Activated T-cell treated with anti-CD3 and anti-CD28 coated beads, Interleukin-2, amount 50 U/mL, for 72 hours (primary cell): Measurements from ENCODE around the gene MICAL3. TPM values are rescaled to one million over a fixed set of nuclear protein-coding genes. Genes with fewer than 3 reads are reported as not detected.
"Not testable (repeated sequence)": the region's sequence is repeated elsewhere in the genome, so short reads cannot be mapped to it uniquely, and the experiment has no call there.

Experiments used
- ATAC-seq, 2 donors: fragments of 150-1000 bp; cut with Tn5 transposase; replicated peaks in 1 of 2; 2 replicates each; pipeline ENCODE4 v1.10.0; 2021; ENCODE audit warnings: moderate library complexity in 2 of 2, mild to moderate bottlenecking in 1 of 2
- DNase-seq, 2 donors: peaks; one replicate each; pipeline ENCODE4 v3.0.0; 2021 to 2022; ENCODE audit warnings: mixed read lengths in 1 of 2
- H3K27ac Mint-ChIP-seq: one replicate; pipeline ENCODE4 v1.8.0; 2022; ENCODE audit warnings: mild to moderate bottlenecking, moderate library complexity, mixed read lengths
- H3K27me3 Mint-ChIP-seq: one replicate; pipeline ENCODE4 v1.8.0; 2022; ENCODE audit warnings: low read depth, mixed read lengths
- H3K36me3 Mint-ChIP-seq, 2 donors: one replicate each; pipeline ENCODE4 v1.8.0; 2022; ENCODE audit warnings: mixed read lengths in 2 of 2, mild to moderate bottlenecking in 1 of 2; ENCODE audit not compliant: insufficient read depth in 2 of 2
- H3K4me1 Mint-ChIP-seq: one replicate; pipeline ENCODE4 v1.8.0; 2022; ENCODE audit warnings: low read depth, mixed read lengths
- H3K4me3 Mint-ChIP-seq, 2 donors: one replicate each; pipeline ENCODE4 v1.8.0; 2022; ENCODE audit warnings: mild to moderate bottlenecking in 2 of 2, mixed read lengths in 2 of 2, moderate library complexity in 2 of 2
- H3K9me3 Mint-ChIP-seq, 2 donors: one replicate each; pipeline ENCODE4 v1.8.0; 2022; ENCODE audit warnings: mixed read lengths in 2 of 2
- total RNA-seq, 2 donors: library from RNA; stranded (reverse); gene quantifications; one replicate each; pipeline ENCODE4 v1.2.3, GENCODE V29; 2022

Gene MICAL3
- total RNA-seq, 2 donors from 2014 or later: 17.9 to 26.0 TPM

GRCh38 chr22:18032455-18033101 is 8.2 kb upstream of the MICAL3 start:
- Mint-ChIP-seq H3K27me3 (peaks cover 11% of the 10 kb centered on the region), H3K27ac (no peak overlapping the region), H3K4me3 (no peak overlapping the region), H3K9me3 (no peaks in the 10 kb centered on the region), H3K36me3 (no peaks in the 10 kb centered on the region), H3K4me1 (no peaks in the 10 kb centered on the region)
- DNase-seq: no peak
- ATAC-seq: no peak

- ATAC-seq (no peak), DNase-seq (no peak)
- no peak overlapping the region for H3K27ac Mint-ChIP-seq
- H3K4me1 Mint-ChIP-seq: no peaks in the 10 kb centered on the region
- H3K27me3 Mint-ChIP-seq: peaks cover 16% of the 10 kb centered on the region
- H3K4me3 Mint-ChIP-seq: no peak overlapping the region
- H3K36me3 Mint-ChIP-seq: no peaks in the 10 kb centered on the region
- no peaks in the 10 kb centered on the region for H3K9me3 Mint-ChIP-seq
Observed at GRCh38 chr22:18031695-18032454, 7.5 kb upstream of the MICAL3 start.

GRCh38 chr22:18029686-18030267 is 5.4 kb upstream of the MICAL3 start:
- DNase-seq (no peak), ATAC-seq (no peak)
- Mint-ChIP-seq H3K27me3 (peaks cover 27% of the 10 kb centered on the region), H3K36me3 (no peaks in the 10 kb centered on the region), H3K27ac (no peak overlapping the region), H3K4me1 (peaks cover 4% of the 10 kb centered on the region), H3K4me3 (no peak overlapping the region), H3K9me3 (no peaks in the 10 kb centered on the region)

DNA sequence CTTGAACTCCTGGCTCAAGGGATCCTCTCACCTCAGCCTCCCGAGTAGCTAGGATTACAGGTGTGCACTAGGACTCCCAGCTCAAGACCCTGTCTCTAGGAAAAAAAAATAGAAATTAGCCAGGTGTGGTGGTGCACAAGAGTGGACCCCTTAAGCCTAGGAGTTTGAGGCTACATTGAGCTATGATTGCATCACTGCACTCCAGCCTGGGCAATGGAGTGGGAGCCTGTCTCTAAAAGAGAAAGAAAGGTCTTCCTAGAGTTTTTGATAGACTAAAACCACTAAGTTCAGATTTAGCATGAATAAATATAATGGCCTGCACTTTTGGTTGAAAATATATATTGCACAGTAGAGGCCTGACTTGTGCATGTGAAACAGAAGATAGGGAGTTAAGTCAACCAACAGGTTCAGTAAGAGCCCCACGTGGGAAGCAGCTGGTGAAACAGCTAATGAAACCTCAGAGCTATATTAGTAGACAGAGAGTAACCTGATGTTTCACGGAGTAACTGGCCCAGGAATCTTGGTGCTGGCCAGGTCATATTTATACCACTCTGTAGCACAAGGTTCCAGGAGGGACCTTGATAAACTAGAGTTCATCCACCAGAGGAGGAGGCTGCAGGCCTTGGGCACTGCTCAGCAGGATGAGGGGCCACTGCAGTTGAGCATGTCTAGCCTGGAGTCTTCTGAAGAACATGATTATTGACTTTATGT is 4.6 kb upstream of the MICAL3 start:
- peaks cover 9% of the 10 kb centered on the region for H3K4me1 Mint-ChIP-seq
- no peaks in the 10 kb centered on the region for H3K9me3 Mint-ChIP-seq
- H3K27me3 Mint-ChIP-seq: peaks cover 33% of the 10 kb centered on the region
- H3K4me3 Mint-ChIP-seq: no peak overlapping the region
- DNase-seq: no peak
- ATAC-seq: no peak
- H3K36me3 Mint-ChIP-seq: no peaks in the 10 kb centered on the region
- H3K27ac Mint-ChIP-seq: no peak overlapping the region

DNA sequence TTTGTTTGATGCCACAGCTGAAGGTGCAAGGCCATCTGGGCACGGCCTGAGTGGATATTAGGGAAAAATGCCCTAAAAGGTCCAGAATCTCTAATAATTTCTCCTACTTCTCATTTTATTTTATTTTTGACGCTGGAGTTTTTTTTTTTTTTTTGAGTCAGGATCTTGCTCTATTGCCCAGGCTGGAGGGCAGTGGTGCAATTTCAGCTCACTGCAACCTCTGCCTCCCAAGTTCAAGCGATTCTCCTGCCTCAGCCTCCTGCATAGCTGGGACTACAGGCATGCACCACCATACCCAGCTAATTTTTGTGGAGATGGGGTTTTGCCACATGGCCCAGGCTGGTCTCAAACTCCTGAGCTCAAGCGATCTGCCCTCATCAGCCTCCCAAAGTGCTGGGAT is 1.5 kb upstream of the MICAL3 start:
- Mint-ChIP-seq H3K4me1 (peaks cover 12% of the 10 kb centered on the region), H3K4me3 (peak overlapping the region in 1 of 2 donors; percentile 31), H3K27me3 (peaks cover 57% of the 10 kb centered on the region)
- H3K27ac Mint-ChIP-seq, H3K36me3 Mint-ChIP-seq, DNase-seq, ATAC-seq, H3K9me3 Mint-ChIP-seq: not testable (repeated sequence)

DNA sequence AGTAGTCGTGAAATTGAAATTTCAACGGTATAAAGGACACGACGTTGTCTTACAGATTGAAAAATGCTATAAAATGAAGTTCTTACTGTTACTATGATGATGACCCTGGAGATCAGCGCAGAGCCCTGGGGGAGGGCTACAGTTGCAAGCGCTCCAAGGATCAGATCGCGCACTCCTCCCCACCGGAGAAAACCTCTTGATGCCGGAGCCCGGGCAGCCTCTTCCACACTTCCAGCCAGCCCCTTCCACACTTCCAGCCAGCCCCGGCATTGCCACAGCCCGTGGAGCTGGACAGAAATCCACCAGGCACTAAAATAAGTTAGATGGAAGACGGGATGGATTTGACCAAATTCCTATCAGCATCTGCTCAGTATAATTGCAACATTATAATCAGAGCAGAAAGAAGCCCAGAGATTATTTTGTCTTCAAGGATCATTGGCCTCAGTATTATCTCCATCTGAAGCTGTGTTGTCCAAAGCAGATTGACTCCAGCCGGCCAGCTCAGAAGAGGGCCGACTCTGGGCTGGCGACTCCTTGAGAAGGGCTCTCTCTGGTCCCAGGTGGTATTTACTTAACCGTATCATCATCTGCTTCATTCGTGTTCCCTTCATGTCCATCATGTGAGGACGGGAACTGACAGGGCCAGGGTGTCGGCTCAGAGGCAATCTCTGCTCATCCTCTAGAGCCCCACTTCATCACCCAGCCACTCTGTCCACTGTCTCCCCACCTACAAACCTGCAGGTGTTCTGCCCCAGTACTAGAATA is 777 bp upstream of the MICAL3 start:
- no peak for ATAC-seq
- Mint-ChIP-seq H3K4me1 (peaks cover 12% of the 10 kb centered on the region), H3K27me3 (peaks cover 57% of the 10 kb centered on the region), H3K36me3 (no peaks in the 10 kb centered on the region), H3K9me3 (no peaks in the 10 kb centered on the region), H3K4me3 (peak overlapping the region; percentile 89 to 93), H3K27ac (no peak overlapping the region)
- DNase-seq: no peak

DNA sequence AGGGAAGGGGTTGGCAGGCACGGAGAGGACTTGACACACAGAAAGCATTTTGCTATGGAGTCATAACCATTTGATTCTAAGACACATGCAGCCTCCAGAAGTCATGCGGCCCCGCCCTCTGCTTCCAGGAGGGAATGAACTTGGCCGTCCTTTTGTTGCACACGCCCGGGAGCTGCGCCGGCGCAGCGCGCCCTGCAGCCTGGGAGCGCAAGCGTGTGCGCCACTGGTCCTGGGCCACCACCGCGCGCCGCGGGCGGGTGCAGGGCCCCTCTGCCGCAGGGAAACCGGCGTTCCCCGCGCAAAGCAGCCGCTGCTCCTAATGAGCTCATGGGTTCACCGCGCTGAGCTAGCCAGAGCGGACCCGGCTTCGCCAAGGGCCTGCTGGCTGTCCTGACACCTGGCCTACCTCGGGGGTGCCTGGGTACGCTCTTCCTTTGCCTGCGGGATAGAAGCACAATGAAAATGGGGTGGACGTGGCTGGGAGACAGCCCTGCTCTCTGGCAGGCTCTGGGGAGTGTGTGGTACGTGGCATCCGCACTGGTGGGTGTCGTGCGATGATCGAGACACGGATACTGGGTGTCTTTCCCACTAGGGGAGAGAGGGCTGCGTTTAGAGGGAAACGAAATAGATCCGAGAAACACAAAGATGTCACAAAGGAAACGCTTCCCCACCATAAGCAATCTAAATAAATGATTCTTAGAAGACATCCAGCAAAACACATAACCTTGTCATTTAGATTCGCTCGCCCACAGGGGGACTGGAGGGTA is 669 bp downstream of the MICAL3 start:
- H3K4me3 Mint-ChIP-seq: peak overlapping the region; percentile 84 to 92
- H3K27me3 Mint-ChIP-seq: peaks cover 47% of the 10 kb centered on the region
- no peak overlapping the region for H3K27ac Mint-ChIP-seq
- ATAC-seq (peak; percentile 50 to 60), DNase-seq (peak; percentile 33 to 49)
- no peaks in the 10 kb centered on the region for H3K36me3 Mint-ChIP-seq
- H3K4me1 Mint-ChIP-seq: peaks cover 12% of the 10 kb centered on the region
- H3K9me3 Mint-ChIP-seq: no peaks in the 10 kb centered on the region

DNA sequence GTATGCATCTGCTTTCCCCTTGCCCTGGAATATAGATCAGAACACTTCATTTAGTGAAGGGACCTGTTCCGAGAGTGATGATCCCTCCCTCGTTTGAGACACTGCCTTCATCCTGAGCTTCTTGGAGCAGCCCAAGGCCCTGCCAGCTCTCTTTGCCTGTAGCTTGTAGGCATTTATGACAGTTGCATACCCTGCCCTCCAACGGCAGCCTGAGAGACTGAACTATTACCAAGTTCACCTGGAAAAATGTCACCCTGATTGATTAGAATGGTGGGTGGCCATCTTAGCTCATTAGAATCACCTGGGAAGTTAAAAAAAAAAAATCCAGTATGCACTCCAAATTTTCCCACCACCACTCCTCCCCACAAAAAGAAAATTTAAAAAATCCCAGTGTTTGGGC is 1.5 kb downstream of the MICAL3 start:
- ATAC-seq (no peak), DNase-seq (no peak)
- no peaks in the 10 kb centered on the region for H3K9me3 Mint-ChIP-seq
- peaks cover 12% of the 10 kb centered on the region for H3K4me1 Mint-ChIP-seq
- no peak overlapping the region for H3K27ac Mint-ChIP-seq
- H3K36me3 Mint-ChIP-seq: no peaks in the 10 kb centered on the region
- peaks cover 47% of the 10 kb centered on the region for H3K27me3 Mint-ChIP-seq
- peak overlapping the region; percentile 32 to 56 for H3K4me3 Mint-ChIP-seq

- ATAC-seq (no peak), DNase-seq (no peak)
- Mint-ChIP-seq H3K36me3 (no peaks in the 10 kb centered on the region), H3K9me3 (no peaks in the 10 kb centered on the region), H3K4me3 (no peak overlapping the region), H3K27me3 (peaks cover 37% of the 10 kb centered on the region), H3K27ac (no peak overlapping the region), H3K4me1 (peaks cover 12% of the 10 kb centered on the region)
Observed at GRCh38 chr22:18021431-18021830, 2.9 kb downstream of the MICAL3 start.

- DNase-seq, ATAC-seq, H3K4me3 Mint-ChIP-seq, H3K27ac Mint-ChIP-seq, H3K9me3 Mint-ChIP-seq, H3K36me3 Mint-ChIP-seq: not testable (repeated sequence)
- peaks cover 36% of the 10 kb centered on the region for H3K27me3 Mint-ChIP-seq
- H3K4me1 Mint-ChIP-seq: peaks cover 12% of the 10 kb centered on the region
Observed at GRCh38 chr22:18020743-18021142, 3.6 kb downstream of the MICAL3 start.

- H3K9me3 Mint-ChIP-seq: no peaks in the 10 kb centered on the region
- no peak overlapping the region for H3K27ac Mint-ChIP-seq
- ATAC-seq (no peak), DNase-seq (no peak)
- H3K36me3 Mint-ChIP-seq: no peaks in the 10 kb centered on the region
- no peaks in the 10 kb centered on the region for H3K27me3 Mint-ChIP-seq
- H3K4me3 Mint-ChIP-seq: no peak overlapping the region
- H3K4me1 Mint-ChIP-seq: no peaks in the 10 kb centered on the region
Observed at GRCh38 chr22:18013947-18014346, 10.4 kb downstream of the MICAL3 start.

- no peak overlapping the region for H3K4me3 Mint-ChIP-seq
- ATAC-seq (no peak), DNase-seq (no peak)
- no peak overlapping the region for H3K27ac Mint-ChIP-seq
- no peaks in the 10 kb centered on the region for H3K36me3 Mint-ChIP-seq
- no peaks in the 10 kb centered on the region for H3K4me1 Mint-ChIP-seq
- peaks cover under 1% of the 10 kb centered on the region for H3K27me3 Mint-ChIP-seq
- no peaks in the 10 kb centered on the region for H3K9me3 Mint-ChIP-seq
Observed at GRCh38 chr22:18013436-18013835, 10.9 kb downstream of the MICAL3 start.
